Measurements from ENCODE around the gene OSBP. TPM values are rescaled to one million over a fixed set of nuclear protein-coding genes. Genes with fewer than 3 reads are reported as not detected.

Gene OSBP
- total RNA-seq, 6 donors from 2014 or later, result 24.4 to 52.6 (median 35.0) TPM

DNA sequence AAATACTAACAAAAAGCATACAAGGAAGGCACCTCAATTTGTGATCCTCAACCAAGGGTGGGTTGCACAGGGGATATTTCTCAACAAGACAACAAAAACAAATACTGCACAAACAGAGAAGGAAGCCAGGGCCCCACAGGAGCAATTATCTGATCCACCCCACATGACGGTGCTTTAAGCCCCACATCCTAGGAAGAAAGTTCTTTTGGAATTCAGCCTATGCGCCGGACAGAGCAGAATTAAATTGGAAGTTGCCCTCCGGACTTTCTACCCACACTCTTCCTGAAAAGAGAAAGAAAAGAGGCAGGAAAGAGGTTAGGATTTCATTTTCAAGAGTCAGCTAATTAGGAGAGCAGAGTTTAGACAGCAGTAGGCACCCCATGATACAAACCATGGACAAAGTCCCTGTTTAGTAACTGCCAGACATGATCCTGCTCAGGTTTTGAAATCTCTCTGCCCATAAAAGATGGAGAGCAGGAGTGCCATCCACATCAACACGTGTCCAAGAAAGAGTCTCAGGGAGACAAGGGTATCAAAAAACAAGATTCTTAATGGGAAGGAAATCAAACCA, 40.6 kb downstream of the OSBP start:
- WGBS, 2 donors, result 88 to 92% methylated on average over 5 of the region's 5 CpGs
- Histone ChIP-seq H3K4me3 (no peak overlapping the region), H3K36me3 (peaks cover 30 to 55% (median 48%) of the 10 kb centered on the region in 4 donors), H3K27me3 (no peaks in the 10 kb centered on the region), H3K4me1 (no peaks in the 10 kb centered on the region), H3K27ac (no peak overlapping the region), H3K9me3 (no peaks in the 10 kb centered on the region)
- DNase-seq, result no peak
- no peak for TF ChIP-seq POLR2A (IDR thresholded peaks at IDR 0.05)
- no peak for TF ChIP-seq POLR2AphosphoS5 (IDR thresholded peaks at IDR 0.05)
- no peak for ATAC-seq (ENCODE audit: low FRiP score in 2 of 2)

GRCh38 chr11:59574467-59574866, 41.1 kb downstream of the OSBP start:
- Histone ChIP-seq H3K36me3 (peaks cover 26 to 50% (median 42%) of the 10 kb centered on the region in 4 donors), H3K4me1 (no peaks in the 10 kb centered on the region), H3K27ac (no peak overlapping the region), H3K27me3 (no peaks in the 10 kb centered on the region), H3K9me3 (no peaks in the 10 kb centered on the region), H3K4me3 (no peak overlapping the region)
- 79 to 94% methylated on average over 2 of the region's 2 CpGs for WGBS, 2 donors
- TF ChIP-seq CTCF (IDR thresholded peaks at IDR 0.05), result no peak
- TF ChIP-seq POLR2A (IDR thresholded peaks at IDR 0.05), result no peak
- TF ChIP-seq EP300 (IDR thresholded peaks at IDR 0.05), result no peak
- no peak for TF ChIP-seq POLR2AphosphoS5 (IDR thresholded peaks at IDR 0.05)
- ATAC-seq (ENCODE audit: low FRiP score in 2 of 2) (peak in 1 of 2 donors; percentile 48), DNase-seq (no peak)

GRCh38 chr11:59573216-59573615, 42.4 kb downstream of the OSBP start:
- Histone ChIP-seq H3K36me3 (peaks cover 24 to 38% (median 33%) of the 10 kb centered on the region in 4 donors), H3K27me3 (no peaks in the 10 kb centered on the region), H3K9me3 (no peaks in the 10 kb centered on the region), H3K4me1 (no peaks in the 10 kb centered on the region), H3K27ac (no peak overlapping the region), H3K4me3 (no peak overlapping the region)
- ATAC-seq (ENCODE audit: low FRiP score in 2 of 2), result peak in 1 of 2 donors; percentile 31
- WGBS, 2 donors, result 68 to 79% methylated on average over 4 of the region's 4 CpGs
- TF ChIP-seq CTCF (IDR thresholded peaks at IDR 0.05), result no peak
- no peak for TF ChIP-seq EP300 (IDR thresholded peaks at IDR 0.05)
- TF ChIP-seq POLR2A (IDR thresholded peaks at IDR 0.05), result no peak
- TF ChIP-seq POLR2AphosphoS5 (IDR thresholded peaks at IDR 0.05), result no peak
- DNase-seq, result no peak

DNA sequence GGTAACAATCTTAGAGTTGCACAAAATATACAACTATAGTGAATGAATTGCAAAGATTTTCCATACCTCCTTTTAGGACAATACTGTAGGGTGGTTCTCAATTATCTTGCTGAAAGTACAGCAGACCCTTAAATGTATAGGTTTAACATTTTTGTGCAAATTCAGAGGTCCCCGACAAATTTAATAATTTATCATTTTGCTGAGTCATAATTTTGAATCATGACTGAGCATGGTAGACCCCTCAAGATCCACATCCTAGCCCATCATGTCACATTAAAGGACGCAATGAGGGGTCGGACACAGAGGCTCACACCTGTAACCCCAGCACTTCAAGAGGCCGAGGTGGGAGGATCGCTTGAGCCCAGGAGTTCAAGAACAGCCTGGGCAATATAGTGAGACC, 43.5 kb downstream of the OSBP start:
- no peaks in the 10 kb centered on the region for H3K9me3 ChIP-seq
- peaks cover 15 to 28% (median 22%) of the 10 kb centered on the region in 4 donors for H3K36me3 ChIP-seq
- no peaks in the 10 kb centered on the region for H3K27me3 ChIP-seq
- no peak for DNase-seq
- H3K27ac ChIP-seq, result no peak overlapping the region
- no peak overlapping the region for H3K4me3 ChIP-seq
- 95 to 98% methylated on average over 5 of the region's 5 CpGs for WGBS, 2 donors
- no peaks in the 10 kb centered on the region for H3K4me1 ChIP-seq
- ATAC-seq (ENCODE audit: low FRiP score in 2 of 2), result no peak
- TF ChIP-seq POLR2A (IDR thresholded peaks at IDR 0.05) (no peak), EP300 (IDR thresholded peaks at IDR 0.05) (no peak), CTCF (IDR thresholded peaks at IDR 0.05) (no peak), POLR2AphosphoS5 (IDR thresholded peaks at IDR 0.05) (no peak)

DNA sequence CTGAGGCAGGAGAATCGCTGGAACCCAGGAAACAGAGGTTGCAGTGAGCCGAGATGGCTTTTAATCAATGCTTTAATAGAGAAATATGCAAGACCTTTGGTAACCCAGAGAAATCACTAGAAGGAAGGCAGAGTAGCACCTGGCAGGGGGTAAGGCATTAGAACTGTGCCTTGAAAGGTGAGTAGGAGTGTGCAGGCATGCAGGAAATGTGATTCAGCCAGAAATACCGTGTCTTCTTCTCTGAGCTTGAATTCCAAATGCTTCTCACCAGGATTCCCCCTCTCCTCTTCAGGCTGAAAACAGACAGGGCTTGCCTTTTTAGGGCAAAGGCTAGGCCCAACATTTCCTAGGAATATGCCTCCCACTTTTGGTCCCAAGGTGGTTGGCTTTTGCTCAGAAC, 53.3 kb downstream of the OSBP start:
- H3K27ac ChIP-seq, result no peak overlapping the region
- H3K4me3 ChIP-seq, result no peak overlapping the region
- no peaks in the 10 kb centered on the region for H3K27me3 ChIP-seq
- WGBS, 2 donors, result 84 to 86% methylated on average over 3 of the region's 3 CpGs
- peaks cover 3 to 38% (median 12%) of the 10 kb centered on the region in 4 donors for H3K4me1 ChIP-seq
- ATAC-seq (ENCODE audit: low FRiP score in 2 of 2), result no peak
- no peak for DNase-seq
- no peaks in the 10 kb centered on the region for H3K9me3 ChIP-seq
- H3K36me3 ChIP-seq, result no peaks in the 10 kb centered on the region
- no peak for TF ChIP-seq EP300 (IDR thresholded peaks at IDR 0.05)
- TF ChIP-seq CTCF (IDR thresholded peaks at IDR 0.05), result no peak
- no peak for TF ChIP-seq POLR2A (IDR thresholded peaks at IDR 0.05)
- TF ChIP-seq POLR2AphosphoS5 (IDR thresholded peaks at IDR 0.05), result no peak

Measured in upper lobe of left lung (tissue), 6 donors.